HUES48 (cell line): ENCODE results near the gene ANKHD1.
A peak's percentile ranks its signal among the peaks of the same experiment; 100 is the strongest.
"Not testable (repeated sequence)": the region's sequence is repeated elsewhere in the genome, so short reads cannot be mapped to it uniquely, and the experiment has no call there.

ENCODE experiments used
- H3K27ac ChIP-seq: one replicate; pipeline ENCODE4 v1.7.0; 2013; ENCODE audit warnings: low read depth, low read length, inconsistent platforms
- H3K27me3 ChIP-seq: 2 replicates; pipeline ENCODE4 v1.6.1; 2013; ENCODE audit warnings: mild to moderate bottlenecking, low read length; ENCODE audit not compliant: control insufficient read depth, insufficient read depth
- H3K36me3 ChIP-seq: 2 replicates; pipeline ENCODE4 v1.6.1; 2013; ENCODE audit warnings: low read length; ENCODE audit not compliant: control insufficient read depth, insufficient read depth
- H3K4me1 ChIP-seq: 2 replicates; pipeline ENCODE4 v1.6.1; 2013; ENCODE audit warnings: mild to moderate bottlenecking, low read length; ENCODE audit not compliant: control insufficient read depth, insufficient read depth
- H3K4me3 ChIP-seq: 2 replicates; pipeline ENCODE4 v1.5.1; 2013; ENCODE audit warnings: mild to moderate bottlenecking, low read depth, low read length
- H3K9ac ChIP-seq: 2 replicates; pipeline ENCODE4 v1.6.1; 2013; ENCODE audit warnings: mild to moderate bottlenecking, low read depth, low read length, moderate library complexity
- H3K9me3 ChIP-seq: 2 replicates; pipeline ENCODE4 v1.6.1; 2013; ENCODE audit warnings: low read length; ENCODE audit not compliant: control insufficient read depth, insufficient read depth

ANKHD1 gene

GRCh38 chr5:140402258-140403074, 833 bp downstream of the ANKHD1 start:
- peak overlapping the region; percentile 94 for H3K27ac ChIP-seq
- H3K4me1 ChIP-seq: peaks cover 24% of the 10 kb centered on the region
- no peaks in the 10 kb centered on the region for H3K9me3 ChIP-seq
- peak overlapping the region; percentile 88 for H3K4me3 ChIP-seq
- H3K36me3 ChIP-seq: peaks cover 6% of the 10 kb centered on the region; the same call in 1 of the 2 replicates
- peak overlapping the region; percentile 82 for H3K9ac ChIP-seq
- H3K27me3 ChIP-seq: no peaks in the 10 kb centered on the region

GRCh38 chr5:140403613-140404012, 2.0 kb downstream of the ANKHD1 start:
- Histone ChIP-seq H3K9ac (no peak overlapping the region), H3K27ac (no peak overlapping the region), H3K4me1 (peaks cover 18% of the 10 kb centered on the region), H3K9me3 (no peaks in the 10 kb centered on the region), H3K36me3 (peaks cover 10% of the 10 kb centered on the region; the same call in 1 of the 2 replicates), H3K4me3 (peak overlapping the region; percentile 43), H3K27me3 (no peaks in the 10 kb centered on the region)

GRCh38 chr5:140408750-140409241, 7.2 kb downstream of the ANKHD1 start:
- H3K27ac ChIP-seq: no peak overlapping the region
- no peak overlapping the region for H3K4me3 ChIP-seq
- H3K4me1 ChIP-seq: peaks cover 10% of the 10 kb centered on the region
- H3K9me3 ChIP-seq: no peaks in the 10 kb centered on the region
- H3K9ac ChIP-seq: no peak overlapping the region
- peaks cover 14% of the 10 kb centered on the region; the same call in 1 of the 2 replicates for H3K36me3 ChIP-seq
- H3K27me3 ChIP-seq: no peaks in the 10 kb centered on the region

- peaks cover 6% of the 10 kb centered on the region; the same call in 1 of the 2 replicates for H3K36me3 ChIP-seq
Measured at GRCh38 chr5:140413230-140413629, 11.6 kb downstream of the ANKHD1 start.

GRCh38 chr5:140417235-140417634, 15.6 kb downstream of the ANKHD1 start:
- H3K27me3 ChIP-seq: no peaks in the 10 kb centered on the region
- H3K36me3 ChIP-seq: peaks cover 4% of the 10 kb centered on the region; the same call in 1 of the 2 replicates
- no peaks in the 10 kb centered on the region for H3K4me1 ChIP-seq
- H3K4me3 ChIP-seq: no peak overlapping the region
- no peak overlapping the region for H3K27ac ChIP-seq
- H3K9ac ChIP-seq: no peak overlapping the region
- H3K9me3 ChIP-seq: no peaks in the 10 kb centered on the region

More at GRCh38 chr5:140413230-140413629, 11.6 kb downstream of the ANKHD1 start:
- no peak overlapping the region for H3K4me3 ChIP-seq
- no peak overlapping the region for H3K9ac ChIP-seq
- no peaks in the 10 kb centered on the region for H3K27me3 ChIP-seq
- H3K9me3 ChIP-seq: no peaks in the 10 kb centered on the region
- no peak overlapping the region for H3K27ac ChIP-seq
- no peaks in the 10 kb centered on the region for H3K4me1 ChIP-seq

GRCh38 chr5:140418862-140419520, 17.4 kb downstream of the ANKHD1 start:
- Histone ChIP-seq H3K9me3 (no peaks in the 10 kb centered on the region), H3K9ac (no peak overlapping the region), H3K27me3 (no peaks in the 10 kb centered on the region)

GRCh38 chr5:140420226-140420570, 18.6 kb downstream of the ANKHD1 start:
- no peaks in the 10 kb centered on the region for H3K4me1 ChIP-seq
- H3K9ac ChIP-seq: no peak overlapping the region
- H3K9me3 ChIP-seq: no peaks in the 10 kb centered on the region
- H3K27me3 ChIP-seq: no peaks in the 10 kb centered on the region
- no peak overlapping the region for H3K27ac ChIP-seq
- H3K36me3 ChIP-seq: no peaks in the 10 kb centered on the region
- H3K4me3 ChIP-seq: no peak overlapping the region

More at GRCh38 chr5:140418862-140419520, 17.4 kb downstream of the ANKHD1 start:
- Histone ChIP-seq H3K4me3 (no peak overlapping the region), H3K4me1 (no peaks in the 10 kb centered on the region), H3K27ac (no peak overlapping the region), H3K36me3 (no peaks in the 10 kb centered on the region)

- no peaks in the 10 kb centered on the region for H3K36me3 ChIP-seq
- no peak overlapping the region for H3K4me3 ChIP-seq
- 0 out of 2 replicates have a peak, but pooled peaks cover 4% of the 10 kb centered on the region for H3K9me3 ChIP-seq
- no peak overlapping the region for H3K27ac ChIP-seq
- no peak overlapping the region for H3K9ac ChIP-seq
- H3K4me1 ChIP-seq: no peaks in the 10 kb centered on the region
- H3K27me3 ChIP-seq: no peaks in the 10 kb centered on the region
Measured at GRCh38 chr5:140420665-140421361, 19.2 kb downstream of the ANKHD1 start.

- H3K36me3 ChIP-seq, H3K27ac ChIP-seq, H3K9me3 ChIP-seq, H3K27me3 ChIP-seq, H3K9ac ChIP-seq, H3K4me3 ChIP-seq, H3K4me1 ChIP-seq: not testable (repeated sequence)
Measured at GRCh38 chr5:140421375-140421774, 19.7 kb downstream of the ANKHD1 start.

- no peaks in the 10 kb centered on the region for H3K27me3 ChIP-seq
- H3K4me1 ChIP-seq: no peaks in the 10 kb centered on the region
- H3K27ac ChIP-seq: no peak overlapping the region
- H3K9me3 ChIP-seq: 0 out of 2 replicates have a peak, but pooled peaks cover 4% of the 10 kb centered on the region
- H3K36me3 ChIP-seq: no peaks in the 10 kb centered on the region
- no peak overlapping the region for H3K9ac ChIP-seq
- H3K4me3 ChIP-seq: no peak overlapping the region
Measured at GRCh38 chr5:140423609-140424008, 22.0 kb downstream of the ANKHD1 start.
